Measurements from ENCODE around the gene SHMT2.
A peak's percentile ranks its signal among the peaks of the same experiment; 100 is the strongest.

Gene SHMT2

DNA sequence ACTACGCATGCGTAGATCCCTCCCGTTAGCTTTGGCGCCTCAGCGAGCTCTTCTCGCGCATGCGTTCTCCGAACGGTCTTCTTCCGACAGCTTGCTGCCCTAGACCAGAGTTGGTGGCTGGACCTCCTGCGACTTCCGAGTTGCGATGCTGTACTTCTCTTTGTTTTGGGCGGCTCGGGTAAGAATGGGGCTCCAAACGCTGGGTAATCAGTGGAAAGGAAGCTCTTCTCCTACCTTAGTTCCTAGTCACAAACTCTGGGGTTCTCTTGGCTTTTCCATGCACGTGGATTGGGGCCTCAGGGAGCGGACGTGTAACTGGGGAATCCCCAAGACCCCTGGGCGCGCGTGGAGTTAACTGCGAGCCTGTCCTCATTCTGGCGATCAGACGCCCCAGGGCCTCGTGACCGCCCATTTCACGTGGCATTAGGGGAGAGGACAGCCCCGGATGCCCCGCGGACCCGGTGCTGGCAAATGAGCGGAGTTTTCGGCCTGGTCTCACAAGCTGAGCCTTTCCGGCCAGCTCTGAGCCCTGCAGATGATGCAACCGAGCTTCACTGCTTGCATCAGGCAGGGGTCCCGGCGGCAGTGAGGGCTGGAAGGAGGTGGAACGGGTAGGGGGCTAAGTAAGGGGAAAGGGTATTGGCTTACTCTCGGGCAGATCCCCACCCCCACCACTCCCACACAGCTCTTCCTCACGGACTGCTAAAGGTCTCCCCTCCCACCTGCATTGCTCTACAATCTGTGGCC is at the start of gene SHMT2:
Gene SHMT2 (plus strand): TSS at position 78 of the 747 bp plus-strand sequence. CDS start 68 bp downstream, at position 146.
- DNase-seq: peak; percentile 89 to 95

DNA sequence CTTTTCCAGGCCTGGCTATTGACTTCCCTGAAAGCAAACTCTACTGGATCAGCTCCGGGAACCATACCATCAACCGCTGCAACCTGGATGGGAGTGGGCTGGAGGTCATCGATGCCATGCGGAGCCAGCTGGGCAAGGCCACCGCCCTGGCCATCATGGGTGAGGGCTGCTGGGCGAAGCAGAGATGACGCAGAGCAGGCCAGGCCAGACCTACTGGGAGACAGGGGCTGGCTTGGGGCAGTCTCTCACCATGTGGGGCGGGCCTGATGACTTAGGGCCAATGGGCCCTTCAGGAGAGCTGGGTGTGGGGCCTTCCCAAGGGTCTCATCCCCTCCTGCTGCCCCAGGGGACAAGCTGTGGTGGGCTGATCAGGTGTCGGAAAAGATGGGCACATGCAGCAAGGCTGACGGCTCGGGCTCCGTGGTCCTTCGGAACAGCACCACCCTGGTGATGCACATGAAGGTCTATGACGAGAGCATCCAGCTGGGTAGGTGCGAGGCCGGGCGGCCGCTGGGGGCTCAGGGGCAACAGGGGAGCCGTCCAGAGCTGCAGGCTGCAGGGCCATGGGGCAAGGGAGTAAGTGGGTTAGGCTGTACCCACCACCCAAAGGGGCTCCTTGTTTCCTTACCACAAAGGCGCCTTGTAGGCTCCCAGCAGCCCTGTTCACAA is 49.1 kb upstream of the SHMT2 start:
- no peak for DNase-seq

DNA sequence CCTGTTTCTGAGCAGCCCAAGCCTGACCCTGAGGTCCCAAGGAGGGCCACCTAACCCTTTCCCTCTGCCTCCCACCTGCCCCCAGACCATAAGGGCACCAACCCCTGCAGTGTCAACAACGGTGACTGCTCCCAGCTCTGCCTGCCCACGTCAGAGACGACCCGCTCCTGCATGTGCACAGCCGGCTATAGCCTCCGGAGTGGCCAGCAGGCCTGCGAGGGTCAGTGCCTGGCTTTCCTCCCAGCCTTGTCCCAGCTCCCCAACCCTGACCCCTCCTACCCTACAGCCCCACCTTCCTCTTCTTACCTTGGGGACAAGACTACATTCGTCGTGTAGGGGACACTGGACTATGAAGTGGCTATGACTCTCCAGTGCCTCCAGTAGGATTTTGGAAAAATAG is 48.4 kb upstream of the SHMT2 start:
- no peak for DNase-seq

DNA sequence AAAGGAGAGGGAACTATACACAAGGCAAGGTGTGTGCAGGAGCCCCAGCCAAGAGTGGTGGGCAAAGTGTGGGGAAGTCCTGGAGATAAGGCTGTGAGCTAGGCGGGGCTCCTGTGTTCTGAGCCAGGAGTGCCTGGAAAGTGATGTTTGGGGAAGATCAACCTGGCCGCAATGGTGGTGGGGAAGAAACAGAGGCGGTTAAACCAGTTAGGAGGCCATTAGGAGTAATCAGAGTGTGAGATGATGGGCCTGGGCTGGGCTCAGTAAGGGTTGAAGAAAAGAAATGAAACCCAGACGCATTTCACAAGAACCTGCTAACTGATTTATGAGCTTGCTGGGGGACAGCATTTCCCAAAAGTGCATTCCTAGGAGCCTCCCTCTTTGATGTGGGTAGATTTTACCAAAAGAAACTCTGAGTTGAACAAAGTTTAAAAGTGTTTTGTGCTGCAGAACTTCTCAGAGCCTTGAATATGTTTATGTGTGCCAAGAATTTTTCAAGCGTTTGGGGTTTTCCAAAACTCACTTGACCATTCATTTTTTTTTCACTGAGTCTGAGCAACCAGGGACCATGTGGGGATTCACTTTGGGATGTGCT is 47.9 kb upstream of the SHMT2 start:
- DNase-seq: no peak

DNA sequence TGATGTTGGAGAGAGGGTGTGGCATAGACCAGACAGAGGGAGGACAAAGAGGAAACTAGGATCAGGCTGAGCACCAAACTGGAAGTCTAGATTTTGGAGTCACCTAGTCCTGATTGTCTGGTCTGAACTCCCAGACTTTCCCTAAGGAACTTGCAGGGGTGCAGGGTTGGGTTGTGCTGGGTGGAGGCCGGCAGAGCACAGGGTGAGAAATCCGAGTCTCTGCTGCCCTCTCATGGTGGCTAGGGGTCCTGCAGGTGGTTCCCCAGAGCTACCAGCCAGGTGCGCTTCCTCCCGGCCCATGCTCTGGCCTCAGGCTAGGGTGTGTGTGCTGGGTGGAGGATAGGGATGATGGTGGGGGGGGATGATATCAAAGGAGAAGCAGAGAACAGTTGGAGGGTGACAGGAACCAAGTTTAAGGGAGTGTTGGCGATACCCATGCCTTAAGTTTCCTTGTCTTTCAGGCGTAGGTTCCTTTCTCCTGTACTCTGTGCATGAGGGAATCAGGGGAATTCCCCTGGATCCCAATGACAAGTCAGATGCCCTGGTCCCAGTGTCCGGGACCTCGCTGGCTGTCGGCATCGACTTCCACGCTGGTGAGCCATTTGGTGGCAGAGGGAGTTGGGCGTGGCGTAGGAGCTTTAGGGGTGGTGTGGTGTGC is 46.5 kb upstream of the SHMT2 start:
- peak; percentile 64 to 82 for DNase-seq

DNA sequence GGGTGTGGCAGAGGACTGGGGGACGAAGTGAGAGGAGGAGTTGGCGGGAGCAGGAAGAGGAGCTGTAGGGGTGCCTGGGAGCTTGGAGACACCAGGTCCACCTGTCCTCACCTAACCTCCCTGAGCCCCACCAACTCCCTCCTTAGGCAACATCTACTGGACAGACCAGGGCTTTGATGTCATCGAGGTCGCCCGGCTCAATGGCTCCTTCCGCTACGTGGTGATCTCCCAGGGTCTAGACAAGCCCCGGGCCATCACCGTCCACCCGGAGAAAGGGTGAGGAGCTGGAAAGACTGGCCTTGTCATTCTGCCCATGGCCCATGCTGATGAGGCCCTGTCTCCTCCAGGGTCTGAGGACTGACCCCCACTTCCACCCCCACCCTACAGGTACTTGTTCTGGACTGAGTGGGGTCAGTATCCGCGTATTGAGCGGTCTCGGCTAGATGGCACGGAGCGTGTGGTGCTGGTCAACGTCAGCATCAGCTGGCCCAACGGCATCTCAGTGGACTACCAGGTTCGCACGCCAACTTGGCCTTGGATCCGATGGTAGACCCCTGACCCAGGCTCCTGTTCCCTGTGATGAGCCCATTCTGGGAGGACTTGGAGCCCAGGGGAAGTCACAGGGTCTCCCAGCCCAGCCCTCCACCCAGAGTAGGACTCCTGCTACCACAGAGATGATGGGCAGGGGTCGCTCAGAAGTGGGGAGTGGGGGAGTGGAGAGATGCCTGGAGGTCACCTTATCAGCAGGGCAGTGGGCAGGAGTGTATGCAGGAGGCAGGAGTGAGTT is 45.4 kb upstream of the SHMT2 start:
- no peak for DNase-seq

DNA sequence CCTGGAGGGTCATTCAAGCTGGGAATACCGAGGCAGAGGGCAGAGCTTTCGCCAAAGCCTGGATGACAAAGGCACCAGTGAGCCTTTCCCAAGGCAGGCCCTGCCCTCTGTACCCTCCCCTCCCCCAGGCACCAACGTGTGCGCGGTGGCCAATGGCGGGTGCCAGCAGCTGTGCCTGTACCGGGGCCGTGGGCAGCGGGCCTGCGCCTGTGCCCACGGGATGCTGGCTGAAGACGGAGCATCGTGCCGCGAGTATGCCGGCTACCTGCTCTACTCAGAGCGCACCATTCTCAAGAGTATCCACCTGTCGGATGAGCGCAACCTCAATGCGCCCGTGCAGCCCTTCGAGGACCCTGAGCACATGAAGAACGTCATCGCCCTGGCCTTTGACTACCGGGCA is 44.1 kb upstream of the SHMT2 start:
- DNase-seq: no peak

DNA sequence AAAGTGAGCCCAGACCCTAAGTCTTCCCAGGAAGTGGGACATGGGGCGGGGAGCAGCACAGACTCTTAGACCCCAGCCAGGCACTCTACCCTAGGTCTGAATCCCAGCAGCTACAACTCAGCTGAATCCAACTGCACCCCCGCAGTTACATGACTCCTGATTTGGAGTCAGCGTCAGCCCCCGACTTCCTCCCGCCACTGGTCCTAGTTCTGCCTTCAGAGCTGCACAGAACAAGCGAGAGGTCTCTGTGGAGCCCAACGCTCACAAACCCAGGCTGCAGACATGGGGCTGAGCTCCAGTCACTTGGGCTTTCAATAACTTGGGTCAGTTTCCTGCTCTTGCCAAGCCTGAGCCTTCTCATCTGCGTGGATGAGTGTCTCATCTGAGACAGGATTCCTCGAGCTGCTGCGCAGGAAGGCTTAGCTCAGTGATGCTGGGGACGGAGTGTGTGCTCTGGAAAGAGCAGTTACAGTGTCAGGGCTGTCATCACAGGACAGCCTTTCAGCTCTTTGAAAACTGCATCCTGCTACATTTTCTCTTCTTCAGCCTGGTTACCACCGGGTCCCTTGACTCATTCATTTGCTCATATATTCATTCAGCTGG is 43.5 kb upstream of the SHMT2 start:
- DNase-seq: no peak

DNA sequence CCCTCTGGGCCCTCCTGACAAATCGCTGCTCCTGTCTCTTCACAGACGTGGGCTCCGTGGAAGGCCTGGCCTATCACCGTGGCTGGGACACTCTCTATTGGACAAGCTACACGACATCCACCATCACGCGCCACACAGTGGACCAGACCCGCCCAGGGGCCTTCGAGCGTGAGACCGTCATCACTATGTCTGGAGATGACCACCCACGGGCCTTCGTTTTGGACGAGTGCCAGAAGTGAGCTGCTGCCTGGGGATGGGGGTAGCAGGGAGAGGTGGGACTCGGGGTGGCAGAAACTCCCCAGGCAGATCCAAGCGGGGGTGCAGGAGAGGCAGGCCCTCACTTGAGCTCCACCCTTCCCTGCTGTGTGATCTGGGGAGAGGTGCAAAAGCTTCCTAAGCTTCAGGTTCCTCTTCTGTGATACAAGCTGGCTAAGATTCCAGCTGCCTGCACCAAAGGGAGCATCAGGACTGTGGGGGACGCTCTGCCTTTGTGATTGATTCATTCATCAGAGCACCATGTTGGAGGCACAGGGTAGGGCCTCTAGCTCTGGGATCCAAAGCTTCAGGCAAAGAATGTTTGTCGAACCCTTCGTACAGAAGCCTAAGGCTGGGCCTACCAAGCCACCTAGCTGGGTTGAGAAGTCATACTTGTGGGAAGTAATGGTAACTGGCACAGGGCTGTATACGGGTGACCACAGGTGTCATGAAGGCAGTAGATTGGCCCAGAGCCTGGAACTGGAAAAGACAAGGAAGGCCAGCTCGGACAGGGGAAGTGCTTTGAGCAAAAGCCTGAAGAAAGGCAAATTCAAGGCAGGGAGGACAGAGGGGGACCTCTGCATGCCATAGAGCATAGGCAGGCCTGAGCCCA is 42.1 kb upstream of the SHMT2 start:
- DNase-seq: no peak

DNA sequence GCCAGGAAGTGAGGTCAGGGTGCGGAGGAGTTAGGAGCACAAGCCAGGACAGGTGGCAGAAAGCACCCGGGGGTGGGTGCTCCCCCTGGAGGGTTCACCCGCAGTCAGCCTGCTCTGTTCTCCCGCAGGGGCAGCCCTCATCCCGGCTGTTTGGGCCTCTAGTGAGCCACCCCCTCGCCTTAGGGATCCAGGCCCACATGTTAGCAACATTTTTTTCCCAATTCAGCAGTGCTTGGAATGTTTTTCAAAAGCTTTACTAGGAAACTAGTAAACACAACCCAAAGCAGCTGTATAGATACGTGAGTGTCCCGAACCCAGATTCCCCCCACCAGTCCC is 41.5 kb upstream of the SHMT2 start:
- no peak for DNase-seq

DNA sequence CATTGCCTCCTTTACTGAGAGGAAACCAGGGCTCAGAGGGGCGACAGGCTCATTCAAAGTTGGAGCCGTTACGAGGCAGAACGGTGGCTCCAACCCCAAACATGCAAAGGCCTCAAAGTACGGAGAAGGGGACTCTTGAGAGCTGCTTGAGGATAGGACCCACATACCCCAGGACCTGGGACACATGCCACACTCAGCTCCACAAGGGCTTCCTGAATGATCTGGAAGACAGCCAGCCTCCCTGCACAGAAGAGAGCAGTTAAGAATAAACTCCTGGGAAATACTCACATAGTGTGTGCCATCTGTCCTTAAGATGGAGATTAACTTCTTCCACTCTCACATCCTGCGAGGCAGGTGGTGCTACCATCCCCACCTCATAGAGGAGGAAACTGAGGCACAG is 39.5 kb upstream of the SHMT2 start:
- no peak for DNase-seq

DNA sequence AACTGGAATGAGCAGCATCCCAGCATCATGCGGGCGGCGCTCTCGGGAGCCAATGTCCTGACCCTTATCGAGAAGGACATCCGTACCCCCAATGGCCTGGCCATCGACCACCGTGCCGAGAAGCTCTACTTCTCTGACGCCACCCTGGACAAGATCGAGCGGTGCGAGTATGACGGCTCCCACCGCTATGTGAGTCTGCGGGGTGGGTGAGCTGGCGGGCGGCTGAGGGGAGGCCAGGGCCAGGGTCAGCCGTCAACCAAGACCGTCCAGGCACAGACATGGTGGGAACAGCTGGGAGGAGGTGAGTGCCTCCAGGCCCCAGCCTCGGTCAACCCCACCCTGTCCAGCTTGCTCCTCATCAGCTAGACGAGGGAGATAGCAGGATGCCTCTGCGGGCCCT is 38.7 kb upstream of the SHMT2 start:
- DNase-seq: no peak

DNA sequence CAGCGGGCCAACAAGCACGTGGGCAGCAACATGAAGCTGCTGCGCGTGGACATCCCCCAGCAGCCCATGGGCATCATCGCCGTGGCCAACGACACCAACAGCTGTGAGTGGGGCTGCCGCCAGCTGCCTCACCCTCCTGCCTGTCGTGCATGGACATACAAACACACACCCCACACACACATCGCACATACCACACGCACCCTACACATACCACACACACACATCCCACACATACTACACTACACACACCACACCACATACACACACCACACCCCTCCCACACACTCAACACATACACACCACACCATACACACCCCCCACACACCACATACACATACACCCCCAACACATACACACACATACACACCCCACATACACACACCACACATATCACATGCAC is 38.1 kb upstream of the SHMT2 start:
- no peak for DNase-seq

DNA sequence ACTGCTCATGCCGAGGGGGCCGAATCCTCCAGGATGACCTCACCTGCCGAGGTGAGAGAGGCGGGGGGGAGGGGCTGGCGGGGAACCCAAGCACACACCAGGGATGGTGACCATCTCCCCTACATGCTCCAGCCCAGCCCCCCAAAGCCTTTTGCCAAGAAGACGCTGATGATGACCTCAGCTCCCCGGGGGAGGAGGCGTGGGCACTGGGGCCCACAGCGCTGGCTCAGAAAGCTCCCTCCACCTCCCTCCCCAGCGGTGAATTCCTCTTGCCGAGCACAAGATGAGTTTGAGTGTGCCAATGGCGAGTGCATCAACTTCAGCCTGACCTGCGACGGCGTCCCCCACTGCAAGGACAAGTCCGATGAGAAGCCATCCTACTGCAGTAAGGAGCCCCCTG is 36.6 kb upstream of the SHMT2 start:
- DNase-seq: no peak

DNA sequence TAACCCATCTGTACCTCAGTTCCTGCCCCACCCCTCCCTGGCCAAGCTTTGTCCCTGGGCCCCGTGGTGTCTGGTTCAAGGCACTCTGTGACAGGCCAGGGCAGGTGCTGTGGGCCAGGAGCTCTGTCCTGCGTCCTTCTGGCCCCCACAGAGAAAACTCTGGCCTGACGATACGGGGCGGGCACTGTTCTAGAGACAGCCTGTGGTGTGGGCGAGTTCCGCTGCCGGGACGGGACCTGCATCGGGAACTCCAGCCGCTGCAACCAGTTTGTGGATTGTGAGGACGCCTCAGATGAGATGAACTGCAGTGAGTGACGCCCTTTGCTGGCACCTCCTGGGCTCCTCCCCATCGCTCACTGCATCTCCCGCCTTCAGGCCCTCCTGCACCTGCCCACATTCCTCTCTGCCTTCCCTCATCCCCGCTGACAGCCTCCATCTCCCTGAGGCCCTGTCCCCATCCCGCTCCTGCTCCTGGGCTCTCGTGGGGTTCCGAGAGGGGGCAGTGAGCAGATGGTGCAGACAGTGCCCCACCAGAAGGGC is 35.7 kb upstream of the SHMT2 start:
- no peak for DNase-seq

DNA sequence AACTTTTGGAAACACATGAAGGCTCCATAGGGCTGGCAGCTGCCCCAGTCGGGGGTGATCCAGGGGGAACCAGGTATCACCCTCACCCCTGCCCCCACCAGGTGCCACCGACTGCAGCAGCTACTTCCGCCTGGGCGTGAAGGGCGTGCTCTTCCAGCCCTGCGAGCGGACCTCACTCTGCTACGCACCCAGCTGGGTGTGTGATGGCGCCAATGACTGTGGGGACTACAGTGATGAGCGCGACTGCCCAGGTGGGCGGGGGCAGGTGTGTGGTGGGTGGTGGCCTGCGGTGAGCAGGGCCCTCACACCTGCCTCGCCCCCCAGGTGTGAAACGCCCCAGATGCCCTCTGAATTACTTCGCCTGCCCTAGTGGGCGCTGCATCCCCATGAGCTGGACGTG is 35.3 kb upstream of the SHMT2 start:
- DNase-seq: no peak

DNA sequence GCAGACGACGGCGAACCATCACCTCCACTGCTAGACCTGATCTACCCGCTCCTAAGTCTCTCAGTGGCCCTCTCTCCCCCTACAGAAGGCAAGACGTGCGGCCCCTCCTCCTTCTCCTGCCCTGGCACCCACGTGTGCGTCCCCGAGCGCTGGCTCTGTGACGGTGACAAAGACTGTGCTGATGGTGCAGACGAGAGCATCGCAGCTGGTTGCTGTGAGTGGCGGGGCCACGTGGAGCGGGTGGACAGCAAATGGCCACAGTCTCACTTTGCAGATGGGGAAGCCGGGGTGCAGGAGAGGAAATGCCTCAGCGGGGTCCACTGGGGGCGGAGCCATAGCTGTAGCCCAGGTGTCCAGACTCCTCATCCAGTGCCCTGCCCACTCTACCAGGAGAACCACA is 34.3 kb upstream of the SHMT2 start:
- no peak for DNase-seq

DNA sequence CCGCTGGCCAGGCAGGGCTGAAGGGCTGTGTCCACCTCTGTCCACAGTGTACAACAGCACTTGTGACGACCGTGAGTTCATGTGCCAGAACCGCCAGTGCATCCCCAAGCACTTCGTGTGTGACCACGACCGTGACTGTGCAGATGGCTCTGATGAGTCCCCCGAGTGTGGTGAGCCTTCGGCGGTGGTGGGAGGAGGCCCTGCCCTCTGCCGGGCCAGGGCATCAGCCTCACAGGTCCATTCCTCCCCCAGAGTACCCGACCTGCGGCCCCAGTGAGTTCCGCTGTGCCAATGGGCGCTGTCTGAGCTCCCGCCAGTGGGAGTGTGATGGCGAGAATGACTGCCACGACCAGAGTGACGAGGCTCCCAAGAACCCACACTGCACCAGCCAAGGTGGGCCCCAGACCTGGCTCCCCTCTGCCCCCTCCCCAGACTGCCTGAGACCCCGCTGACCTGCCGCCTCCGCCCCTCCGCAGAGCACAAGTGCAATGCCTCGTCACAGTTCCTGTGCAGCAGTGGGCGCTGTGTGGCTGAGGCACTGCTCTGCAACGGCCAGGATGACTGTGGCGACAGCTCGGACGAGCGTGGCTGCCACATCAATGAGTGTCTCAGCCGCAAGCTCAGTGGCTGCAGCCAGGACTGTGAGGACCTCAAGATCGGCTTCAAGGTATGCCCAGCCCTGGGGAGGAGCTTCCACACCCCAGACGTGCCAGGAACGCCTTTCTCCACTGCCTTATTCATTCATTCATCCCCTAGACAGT is 33.7 kb upstream of the SHMT2 start:
- no peak for DNase-seq

DNA sequence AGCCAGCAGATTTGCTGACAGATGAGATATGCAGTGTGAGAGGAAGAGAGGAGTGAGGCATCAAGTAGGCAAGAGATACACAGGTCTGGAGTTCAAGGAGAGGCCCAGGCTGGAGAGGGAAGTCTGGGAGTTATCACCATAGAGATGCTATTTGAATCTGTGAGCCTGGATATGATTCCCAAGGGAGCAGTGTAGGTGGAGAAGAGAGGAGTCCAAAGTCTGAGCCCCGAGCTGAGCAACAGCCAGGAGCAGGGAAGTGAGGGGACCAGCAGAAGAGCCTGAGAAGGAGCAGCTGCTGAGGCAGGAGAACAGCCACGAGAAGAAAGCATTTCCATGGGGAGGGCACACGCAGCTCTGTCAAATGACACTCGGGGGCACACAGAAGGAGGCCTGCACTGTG is 33.1 kb upstream of the SHMT2 start:
- DNase-seq: no peak

DNA sequence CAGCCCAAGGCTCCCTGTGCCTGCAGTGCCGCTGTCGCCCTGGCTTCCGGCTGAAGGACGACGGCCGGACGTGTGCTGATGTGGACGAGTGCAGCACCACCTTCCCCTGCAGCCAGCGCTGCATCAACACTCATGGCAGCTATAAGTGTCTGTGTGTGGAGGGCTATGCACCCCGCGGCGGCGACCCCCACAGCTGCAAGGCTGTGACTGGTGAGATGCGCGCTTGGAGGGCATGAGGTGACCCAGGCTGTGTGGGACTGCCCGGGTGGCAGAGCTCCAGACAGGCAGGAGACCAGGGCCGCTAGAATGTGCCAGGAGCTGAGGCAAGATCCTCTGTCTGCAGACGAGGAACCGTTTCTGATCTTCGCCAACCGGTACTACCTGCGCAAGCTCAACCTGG is 32.6 kb upstream of the SHMT2 start:
- no peak for DNase-seq

DNA sequence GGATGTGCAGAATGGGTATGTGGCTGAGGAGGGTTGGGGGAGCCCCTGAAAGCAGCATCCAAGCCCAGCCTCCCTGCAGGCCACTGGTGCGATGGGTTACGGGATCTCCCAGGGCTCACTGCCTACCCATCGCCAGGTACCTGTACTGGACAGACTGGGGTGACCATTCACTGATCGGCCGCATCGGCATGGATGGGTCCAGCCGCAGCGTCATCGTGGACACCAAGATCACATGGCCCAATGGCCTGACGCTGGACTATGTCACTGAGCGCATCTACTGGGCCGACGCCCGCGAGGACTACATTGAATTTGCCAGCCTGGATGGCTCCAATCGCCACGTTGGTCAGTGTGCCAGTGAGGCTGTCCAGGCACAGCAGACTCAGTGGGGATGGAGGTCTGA is 31.2 kb upstream of the SHMT2 start:
- no peak for DNase-seq
